ENCODE measurements around the gene XRRA1. TPM values are rescaled to one million over a fixed set of nuclear protein-coding genes. Genes with fewer than 3 reads are reported as not detected.

Gene XRRA1
- total and polyA plus RNA-seq, 12 donors = 3.1 to 50.2 (median 12.2) TPM

- no peak overlapping the region for H3K27ac ChIP-seq
- H3K4me3 ChIP-seq = no peak overlapping the region
Observed at GRCh38 chr11:74956397-74957015, 7.6 kb upstream of the XRRA1 start.

DNA sequence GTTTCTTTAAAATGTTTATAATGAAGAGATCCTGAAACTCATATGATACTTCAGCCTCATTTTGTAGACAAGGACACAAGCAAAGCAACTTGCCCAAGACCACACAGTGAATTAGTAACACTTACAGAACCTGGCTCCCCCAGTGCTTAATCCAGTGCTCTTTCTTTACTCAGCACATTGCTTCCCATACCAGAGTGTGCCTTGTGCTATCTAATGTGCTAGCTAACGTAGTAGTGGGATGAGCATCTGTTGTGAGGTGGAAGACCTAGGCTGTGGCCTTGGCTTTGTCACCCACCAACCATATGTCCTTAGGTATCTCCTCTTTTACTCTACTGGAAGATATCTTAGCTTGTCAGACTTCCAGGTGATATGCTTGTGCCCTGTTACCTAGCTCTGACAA lies 5.3 kb upstream of the XRRA1 start:
- Histone ChIP-seq H3K27me3 (no peaks in the 10 kb centered on the region), H3K4me1 (replicated peaks in 1 of 2) (peaks cover 3 to 79% of the 10 kb centered on the region in 2 donors), H3K27ac (no peak overlapping the region), H3K36me3 (replicated peaks in 1 of 2) (no peaks in the 10 kb centered on the region), H3K9me3 (replicated peaks in 1 of 3) (no peaks in the 10 kb centered on the region), H3K4me3 (no peak overlapping the region)
- intact Hi-C loops (cut with DNase I) = no loop called here
- TF ChIP-seq POLR2A (IDR thresholded peaks at IDR 0.05) (no peak), CTCF (IDR thresholded peaks at IDR 0.05) (no peak)
- no peak for DNase-seq
- WGBS, 4 donors = 92 to 100% (median 97%) methylated on average over 1 of the region's 1 CpG

More at GRCh38 chr11:74956397-74957015, 7.6 kb upstream of the XRRA1 start:
- no peaks in the 10 kb centered on the region for H3K36me3 ChIP-seq (replicated peaks in 1 of 2)
- TF ChIP-seq CTCF (IDR thresholded peaks at IDR 0.05) (no peak), POLR2A (IDR thresholded peaks at IDR 0.05) (no peak)
- intact Hi-C loops (cut with DNase I) = no loop called here
- peaks cover 3 to 69% of the 10 kb centered on the region in 2 donors for H3K4me1 ChIP-seq (replicated peaks in 1 of 2)
- no peaks in the 10 kb centered on the region for H3K9me3 ChIP-seq (replicated peaks in 1 of 3)
- no peak for DNase-seq
- H3K27me3 ChIP-seq = no peaks in the 10 kb centered on the region
- 64 to 78% (median 72%) methylated on average over 4 of the region's 4 CpGs for WGBS, 4 donors

DNA sequence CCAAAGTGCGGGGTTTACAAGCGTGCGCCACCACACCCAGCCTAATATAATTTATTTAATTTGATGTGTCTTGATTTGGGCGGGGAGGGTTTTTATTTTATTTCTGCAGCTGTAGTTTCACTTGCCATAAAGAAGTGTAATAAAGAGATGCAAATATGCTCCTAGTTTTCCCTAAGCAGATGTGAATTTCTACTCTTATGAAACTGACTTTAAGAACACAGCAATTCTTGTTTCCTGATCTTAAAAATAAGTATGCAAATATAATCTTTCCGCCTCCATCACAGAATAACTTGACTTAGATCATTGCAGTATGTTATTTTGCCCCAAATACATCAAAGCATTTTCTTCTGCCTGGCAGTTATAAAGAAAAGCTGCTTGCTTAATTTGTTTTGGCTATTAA lies 4.6 kb upstream of the XRRA1 start:
- no peak for DNase-seq
- 83 to 95% (median 90%) methylated on average over 5 of the region's 5 CpGs for WGBS, 4 donors

DNA sequence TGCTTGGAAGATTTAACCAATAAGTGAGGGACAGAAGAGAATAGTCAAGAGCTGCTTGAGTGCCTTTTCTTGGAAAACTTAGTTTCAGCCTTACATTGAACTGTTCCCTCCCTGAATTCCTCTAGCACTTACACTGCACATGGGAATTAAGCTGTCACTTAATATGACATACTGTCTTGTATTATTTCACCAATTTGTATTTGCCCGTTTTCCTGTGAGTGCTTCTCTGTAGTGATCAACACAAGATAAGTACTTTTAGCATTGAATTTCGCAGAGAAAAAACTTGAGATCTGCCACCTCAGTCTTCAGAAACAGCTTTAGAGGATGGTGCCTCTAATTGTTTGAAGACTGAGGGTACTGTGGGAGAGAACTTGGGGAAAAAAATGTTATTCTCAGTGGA lies 3.9 kb upstream of the XRRA1 start:
- Histone ChIP-seq H3K9me3 (replicated peaks in 1 of 3) (no peaks in the 10 kb centered on the region), H3K27me3 (no peaks in the 10 kb centered on the region), H3K4me1 (replicated peaks in 1 of 2) (peaks cover 3 to 72% of the 10 kb centered on the region in 2 donors), H3K4me3 (no peak overlapping the region), H3K36me3 (replicated peaks in 1 of 2) (no peaks in the 10 kb centered on the region), H3K27ac (no peak overlapping the region)
- no peak for DNase-seq
- intact Hi-C loops (cut with DNase I) = no loop called here
- TF ChIP-seq CTCF (IDR thresholded peaks at IDR 0.05) (no peak), POLR2A (IDR thresholded peaks at IDR 0.05) (no peak)
- 62 to 76% (median 72%) methylated on average over 2 of the region's 2 CpGs for WGBS, 4 donors

More for the DNA sequence above, 4.6 kb upstream of the XRRA1 start:
- Histone ChIP-seq H3K27me3 (no peaks in the 10 kb centered on the region), H3K27ac (no peak overlapping the region), H3K4me1 (replicated peaks in 1 of 2) (peaks cover 3 to 72% of the 10 kb centered on the region in 2 donors), H3K36me3 (replicated peaks in 1 of 2) (no peaks in the 10 kb centered on the region), H3K4me3 (no peak overlapping the region), H3K9me3 (replicated peaks in 1 of 3) (no peaks in the 10 kb centered on the region)
- intact Hi-C loops (cut with DNase I) = no loop called here
- TF ChIP-seq CTCF (IDR thresholded peaks at IDR 0.05) (no peak), POLR2A (IDR thresholded peaks at IDR 0.05) (no peak)
